Measurements from ENCODE around the gene COLEC11.
"Not testable (repeated sequence)": the region's sequence is repeated elsewhere in the genome, so short reads cannot be mapped to it uniquely, and the experiment has no call there.

COLEC11 gene

GRCh38 chr2:3655871-3656761 is 61.2 kb downstream of the COLEC11 start:
- DNase-seq, result no peak

- DNase-seq, result peak; percentile 58
These were observed 62.1 kb downstream of the COLEC11 start for GRCh38 chr2:3656762-3657721.

GRCh38 chr2:3657881-3658280 is 63.0 kb downstream of the COLEC11 start, which contains the start of gene ALLC:
TSS of gene ALLC (plus strand) at chr2:3658200. CDS start at chr2:3671158, 12,958 bp downstream.
- no peak for DNase-seq

DNA sequence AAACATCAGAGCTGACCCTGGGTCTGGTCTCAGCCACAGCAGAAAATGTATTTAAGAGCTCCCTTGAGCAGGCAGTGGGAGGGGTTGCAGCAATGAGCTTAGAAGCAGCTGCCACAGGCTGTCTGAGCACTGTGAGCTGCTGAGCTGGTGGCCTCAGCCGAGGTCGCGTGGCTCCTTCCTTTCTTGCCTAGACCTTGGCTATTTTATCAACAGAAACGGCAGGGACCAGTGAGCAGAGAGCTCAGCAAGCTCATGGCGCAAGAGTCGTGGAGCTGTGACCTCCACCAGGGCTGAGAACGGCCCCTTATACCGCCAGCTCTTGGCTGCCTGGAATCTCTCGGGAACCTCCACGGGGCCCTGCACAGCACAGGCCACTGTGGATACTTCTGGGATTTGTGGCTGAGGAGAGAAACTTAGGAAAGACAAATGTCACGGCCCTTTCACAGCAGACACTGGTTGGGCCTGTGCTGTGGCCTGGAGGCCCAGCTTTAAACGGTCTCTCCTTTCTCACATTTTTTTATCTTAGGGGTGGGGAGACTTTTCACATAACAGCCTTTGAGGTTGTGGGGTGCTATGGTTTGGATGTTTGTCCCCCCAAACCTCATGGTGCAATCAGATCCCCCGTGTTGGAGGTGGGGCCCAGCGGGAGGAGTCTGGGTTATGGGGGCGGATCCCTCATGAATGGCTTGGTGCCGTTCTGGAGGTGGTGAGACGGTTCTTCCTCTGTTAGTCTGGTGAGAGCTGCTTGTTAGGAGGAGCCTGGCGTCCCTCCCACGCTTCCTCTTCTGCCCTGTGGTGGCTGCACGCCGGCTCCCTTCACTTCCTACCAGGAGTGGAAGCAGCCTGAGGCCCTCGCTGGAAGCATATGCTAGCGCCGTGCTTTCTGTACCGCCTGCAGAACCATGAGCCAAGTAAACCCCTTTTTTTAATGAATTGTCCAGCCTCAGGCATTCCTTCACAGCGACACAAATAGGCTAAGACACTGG is 64.8 kb downstream of the COLEC11 start:
- DNase-seq, result peak; percentile 83

- DNase-seq, result not testable (repeated sequence)
These were observed 65.7 kb downstream of the COLEC11 start for GRCh38 chr2:3660640-3661039.

DNA sequence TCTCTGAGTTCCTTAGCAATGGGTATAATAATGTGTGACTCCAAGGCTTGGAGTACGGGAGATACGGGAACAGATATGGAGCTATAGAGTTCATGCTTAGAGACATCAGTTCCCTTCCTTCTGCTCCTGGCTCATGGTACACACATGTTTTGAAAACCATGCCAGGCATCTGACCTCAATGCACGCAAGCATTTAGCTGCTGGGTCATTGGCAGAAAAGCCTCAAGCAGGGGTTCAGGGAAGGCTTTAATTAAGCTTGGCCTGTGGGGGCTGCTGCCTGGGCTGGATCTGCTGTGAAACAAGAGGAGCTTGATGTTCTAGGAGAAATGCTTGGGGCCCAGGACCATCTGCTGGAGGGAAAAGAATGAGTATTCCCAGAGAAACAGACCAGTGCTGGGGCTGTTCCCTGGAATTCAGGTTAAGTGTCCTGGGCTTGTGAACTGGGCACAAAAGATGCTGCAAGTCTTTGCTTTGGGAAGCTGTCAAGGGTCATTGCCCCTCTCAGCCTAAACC is 66.3 kb downstream of the COLEC11 start:
- no peak for DNase-seq

GRCh38 chr2:3662239-3662638 is 67.3 kb downstream of the COLEC11 start:
- no peak for DNase-seq

DNA sequence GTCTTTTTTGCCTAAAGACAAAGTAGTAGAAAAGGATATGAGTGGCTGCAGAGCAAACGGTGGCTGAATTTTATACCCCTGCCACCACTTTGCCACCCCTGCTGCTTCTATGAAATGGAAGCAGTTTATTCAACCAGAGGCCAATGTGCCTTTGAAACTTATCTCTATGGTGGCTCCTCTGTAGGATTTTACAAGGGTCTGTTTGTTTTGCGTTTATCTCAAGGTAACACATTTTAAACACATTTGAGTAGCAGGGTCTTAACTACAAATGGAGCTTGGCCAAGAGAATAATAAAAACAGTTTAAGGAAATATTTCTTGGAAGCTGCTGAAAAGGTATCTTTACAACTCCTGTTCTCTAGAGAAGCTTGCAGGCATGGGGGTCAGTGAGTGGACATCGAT is 69.2 kb downstream of the COLEC11 start:
- DNase-seq, result no peak

DNA sequence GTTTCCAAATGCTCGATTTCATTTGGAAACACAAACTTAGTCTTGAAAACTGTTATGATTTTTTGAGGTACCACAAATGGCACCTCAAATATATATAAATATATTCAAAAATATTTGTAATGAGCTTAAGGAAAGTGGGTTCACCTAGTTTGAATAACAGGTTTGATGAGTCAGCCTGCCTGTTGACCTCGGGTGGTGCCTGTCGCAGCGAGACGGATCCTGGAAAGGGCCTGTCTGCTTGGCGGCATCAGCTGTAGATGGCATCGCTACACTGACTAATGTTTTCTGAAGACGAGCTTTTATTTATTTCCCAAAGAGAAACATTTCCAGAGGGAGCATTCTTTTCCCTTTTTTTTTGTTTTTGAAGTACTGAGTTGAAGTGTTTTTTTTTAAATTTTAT is 70.0 kb downstream of the COLEC11 start:
- DNase-seq, result no peak

DNA sequence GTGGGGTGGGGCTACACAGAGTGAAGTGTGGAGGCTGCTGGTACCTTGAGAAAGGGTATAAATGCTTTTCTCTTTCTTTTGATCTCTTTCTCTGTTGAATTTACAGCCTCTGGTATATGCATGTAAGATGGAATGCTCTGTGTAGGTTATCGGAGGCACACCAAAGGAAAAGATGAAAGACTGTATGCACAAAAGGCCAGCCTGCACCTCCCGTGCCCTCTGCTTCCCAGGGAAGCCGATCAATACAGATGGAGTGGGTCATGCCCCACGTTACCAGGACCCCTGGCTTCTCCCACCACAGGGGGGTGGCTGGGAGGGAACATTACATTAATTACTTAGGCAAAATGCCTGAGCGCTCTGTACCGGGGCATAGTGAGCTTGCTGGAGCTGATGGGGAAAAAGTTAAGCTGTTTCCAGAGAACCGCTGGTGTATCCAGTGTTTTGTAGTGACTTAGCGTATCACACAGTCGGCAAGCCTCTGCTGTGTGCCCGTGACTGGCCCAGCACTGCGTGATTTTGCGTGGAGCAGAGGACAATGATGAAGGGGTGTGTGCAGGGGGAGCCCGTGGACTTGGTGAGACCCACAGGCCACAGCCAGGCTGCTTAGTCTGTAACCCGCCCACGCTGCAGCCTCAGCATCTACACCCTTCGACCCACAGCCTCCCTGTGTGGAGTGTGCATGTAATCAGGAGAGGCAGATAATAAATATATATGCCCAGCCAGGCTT is 71.1 kb downstream of the COLEC11 start:
- DNase-seq, result no peak

DNA sequence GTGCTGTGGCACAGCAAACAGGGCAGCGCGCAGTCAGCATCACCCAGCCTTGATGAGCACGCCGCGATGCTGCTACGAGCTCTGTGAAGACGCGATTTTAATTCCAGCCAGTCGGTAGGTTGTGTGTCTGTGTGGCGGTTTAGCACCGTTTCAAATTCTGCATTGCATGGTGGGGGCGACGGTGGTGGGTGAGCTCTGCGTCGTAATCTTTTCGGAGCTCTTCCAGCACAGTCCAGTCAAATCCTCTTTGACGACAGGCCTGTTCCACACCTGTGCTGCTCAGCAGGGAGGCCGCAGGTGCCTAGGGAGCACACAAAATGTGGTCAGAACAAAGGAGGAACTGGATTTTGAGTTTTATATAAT is 71.7 kb downstream of the COLEC11 start:
- DNase-seq, result no peak

GRCh38 chr2:3667151-3667631 is 72.3 kb downstream of the COLEC11 start:
- DNase-seq, result peak; percentile 57

- DNase-seq, result no peak
These were observed 74.7 kb downstream of the COLEC11 start for GRCh38 chr2:3669656-3670055.

GRCh38 chr2:3670376-3670775 is 75.5 kb downstream of the COLEC11 start:
- no peak for DNase-seq

DNA sequence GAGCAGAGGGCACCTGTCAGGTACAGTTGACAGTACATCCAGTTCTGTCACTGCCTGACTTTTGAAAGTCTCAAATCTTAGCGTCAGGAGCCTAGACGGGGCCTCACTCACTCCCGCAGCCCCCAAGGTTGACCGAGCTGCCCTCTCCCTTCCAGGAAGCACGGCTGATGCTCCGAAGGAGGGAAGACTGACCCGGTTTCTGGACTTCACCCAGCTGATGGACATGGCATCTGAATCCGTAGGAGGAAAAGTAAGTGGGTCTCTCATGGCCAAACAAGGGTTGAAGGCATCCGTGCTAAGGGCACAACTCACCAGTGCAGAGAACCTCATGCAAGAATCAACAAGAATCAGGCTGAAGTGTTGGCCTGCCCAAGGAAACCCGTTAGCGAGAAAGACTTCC is 76.0 kb downstream of the COLEC11 start:
- DNase-seq, result no peak

DNA sequence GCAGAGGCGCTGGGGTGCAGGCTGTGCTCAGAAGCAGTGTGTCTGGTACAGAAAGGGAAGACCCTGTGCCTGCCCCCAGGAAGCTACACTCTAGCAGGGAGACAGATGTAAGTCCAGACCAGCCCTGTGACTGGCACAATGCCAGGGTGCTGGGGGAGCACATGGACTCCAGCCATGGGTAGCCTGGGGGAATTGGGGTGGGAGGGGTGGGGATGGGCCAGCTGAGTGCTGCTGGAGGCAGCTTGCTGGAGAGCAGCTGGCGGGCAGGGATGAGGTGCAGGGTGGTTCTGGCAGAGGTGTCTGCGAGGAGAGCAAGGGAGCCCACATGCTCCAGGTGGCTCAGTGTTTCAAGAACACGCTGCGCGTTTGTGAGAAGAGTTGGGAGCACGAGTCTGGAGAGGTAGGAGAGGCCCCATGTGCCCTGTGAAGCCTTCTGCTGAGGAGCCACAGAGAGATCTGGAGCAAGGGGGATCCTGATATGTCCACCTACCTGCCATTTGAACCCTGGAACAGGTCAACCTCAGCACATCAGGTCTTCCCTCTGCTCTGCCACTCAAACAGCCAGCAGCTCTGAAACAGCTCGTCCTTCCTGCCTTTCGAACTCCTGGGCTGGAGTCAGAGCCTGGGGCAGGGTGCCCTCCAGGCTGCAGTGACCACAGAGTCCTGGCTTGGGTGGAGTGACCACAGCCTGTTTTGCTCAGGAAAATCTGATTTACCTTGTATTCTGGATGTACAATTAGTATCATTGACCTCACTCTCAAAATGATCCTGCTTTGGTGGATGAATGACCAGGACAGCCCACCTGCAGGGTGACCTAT is 78.2 kb downstream of the COLEC11 start:
- no peak for DNase-seq

- no peak for DNase-seq
These were observed 79.3 kb downstream of the COLEC11 start for GRCh38 chr2:3674066-3674845.

DNA sequence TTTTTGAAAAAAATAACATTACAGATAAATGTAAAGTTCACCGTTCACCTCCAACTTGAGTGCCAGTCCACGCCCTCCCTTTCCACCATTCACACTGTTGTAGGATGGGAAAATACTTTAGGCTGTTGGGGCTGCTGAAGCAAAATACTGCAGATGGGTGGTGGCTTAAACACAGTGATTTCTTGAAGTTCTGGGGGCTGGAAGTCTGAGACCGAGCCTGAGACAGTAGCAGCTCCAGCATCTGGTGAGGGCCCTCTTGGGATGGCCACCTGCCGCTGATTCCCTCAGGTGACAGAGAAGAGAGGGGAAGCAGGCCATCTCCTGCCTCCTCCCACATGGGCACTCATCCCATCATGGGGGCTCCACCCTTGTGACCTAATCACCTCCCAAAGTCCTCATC is 80.8 kb downstream of the COLEC11 start:
- no peak for DNase-seq

DNA sequence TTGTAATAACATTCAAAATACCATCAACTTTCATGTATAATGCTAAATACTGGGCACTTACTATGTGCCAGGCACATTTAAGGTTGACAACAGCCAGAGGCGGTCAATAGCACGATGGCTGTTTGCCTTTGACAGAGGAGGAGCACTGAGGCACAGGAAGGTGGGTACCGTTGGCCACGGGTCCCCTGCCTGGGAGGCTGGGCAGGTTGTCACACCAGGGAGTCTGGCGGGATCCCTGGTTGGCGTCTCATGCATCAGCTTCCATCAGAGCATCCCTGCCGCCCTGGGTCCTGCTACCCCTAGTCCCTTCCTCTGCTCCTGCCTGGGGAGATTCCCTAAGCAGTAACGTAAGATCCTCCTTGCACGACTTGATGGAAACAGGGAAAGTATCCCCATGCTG is 82.5 kb downstream of the COLEC11 start:
- DNase-seq, result no peak

DNA sequence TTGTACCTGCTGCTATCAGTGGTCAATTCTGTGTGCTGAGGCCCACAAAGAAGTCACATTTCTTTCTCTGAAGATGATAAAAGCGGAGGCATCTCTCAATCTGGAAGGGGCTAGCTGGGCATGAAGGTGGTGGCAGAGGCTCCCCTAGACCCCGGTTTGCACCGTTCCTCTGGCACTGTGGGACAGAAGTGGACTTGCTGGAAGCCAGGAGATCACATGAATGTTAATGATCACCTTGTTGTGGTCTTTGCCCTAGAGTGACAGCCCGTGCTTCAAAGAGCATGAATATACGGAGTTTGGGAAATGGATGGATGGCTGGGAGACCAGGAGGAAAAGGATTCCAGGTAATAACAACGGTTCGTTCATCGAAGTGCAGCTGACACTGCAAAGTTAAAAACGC is 83.3 kb downstream of the COLEC11 start:
- DNase-seq, result no peak
